Measurements from ENCODE around the gene MYT1.
"Not testable (repeated sequence)": the region's sequence is repeated elsewhere in the genome, so short reads cannot be mapped to it uniquely, and the experiment has no call there.

MYT1 gene

GRCh38 chr20:64173116-64173515, 8.9 kb downstream of the MYT1 start:
- no peak for TF ChIP-seq CTCF (IDR thresholded peaks at IDR 0.05; ENCODE audit: control insufficient read depth, extremely low read depth, insufficient read depth)
- no peak for DNase-seq (ENCODE audit: low read depth)

GRCh38 chr20:64176551-64176950, 12.3 kb downstream of the MYT1 start:
- no peak for DNase-seq (ENCODE audit: low read depth)
- TF ChIP-seq CTCF (IDR thresholded peaks at IDR 0.05; ENCODE audit: control insufficient read depth, extremely low read depth, insufficient read depth): no peak
- H3K4me3 ChIP-seq (ENCODE audit: low read depth, low read length): no peak overlapping the region

More at GRCh38 chr20:64173116-64173515, 8.9 kb downstream of the MYT1 start:
- no peak overlapping the region for H3K4me3 ChIP-seq (ENCODE audit: low read depth, low read length)

GRCh38 chr20:64176971-64177370, 12.7 kb downstream of the MYT1 start:
- no peak for DNase-seq (ENCODE audit: low read depth)
- TF ChIP-seq CTCF (IDR thresholded peaks at IDR 0.05; ENCODE audit: control insufficient read depth, extremely low read depth, insufficient read depth): no peak
- no peak overlapping the region for H3K4me3 ChIP-seq (ENCODE audit: low read depth, low read length)

GRCh38 chr20:64177384-64177783, 13.1 kb downstream of the MYT1 start:
- TF ChIP-seq CTCF (IDR thresholded peaks at IDR 0.05; ENCODE audit: control insufficient read depth, extremely low read depth, insufficient read depth): no peak
- DNase-seq (ENCODE audit: low read depth): no peak
- no peak overlapping the region for H3K4me3 ChIP-seq (ENCODE audit: low read depth, low read length)

- no peak for DNase-seq (ENCODE audit: low read depth)
- no peak overlapping the region for H3K4me3 ChIP-seq (ENCODE audit: low read depth, low read length)
- TF ChIP-seq CTCF (IDR thresholded peaks at IDR 0.05; ENCODE audit: control insufficient read depth, extremely low read depth, insufficient read depth): no peak
Measured at GRCh38 chr20:64177787-64178186, 13.5 kb downstream of the MYT1 start.

GRCh38 chr20:64178925-64179324, 14.7 kb downstream of the MYT1 start:
- not testable (repeated sequence) for H3K4me3 ChIP-seq (ENCODE audit: low read depth, low read length); DNase-seq (ENCODE audit: low read depth)

GRCh38 chr20:64179805-64180204, 15.6 kb downstream of the MYT1 start:
- no peak overlapping the region for H3K4me3 ChIP-seq (ENCODE audit: low read depth, low read length)
- no peak for TF ChIP-seq CTCF (IDR thresholded peaks at IDR 0.05; ENCODE audit: control insufficient read depth, extremely low read depth, insufficient read depth)
- DNase-seq (ENCODE audit: low read depth): no peak

Measured in LNCaP clone FGC (cell line).